SK-N-SH (cell line): Measurements from ENCODE around the gene EXOC4. TPM values are rescaled to one million over a fixed set of nuclear protein-coding genes. Genes with fewer than 3 reads are reported as not detected.

Experiments used
- CTCF ChIA-PET: fragments of 300-600, 350-600 bp; formaldehyde crosslinking; extraction: SDS; loops from one replicate; lab custom pipeline; 2021; lab: Yijun Ruan, JAX
- POLR2A ChIA-PET: fragments of 350-600 bp; sonication (Branson Sonifier 250); formaldehyde crosslinking; extraction: SDS; loops from one replicate; lab custom pipeline; 2020; ENCODE audit warnings: antibody characterized with exemption, inconsistent platforms; lab: Yijun Ruan, JAX
- DNase-seq: peaks from one replicate; pipeline ENCODE4 v3.0.0; 2012
- H2AFZ ChIP-seq: fragments of 200-600 bp; sonication (generic); 2 replicates; pipeline ENCODE4 v1.8.1; 2016; ENCODE audit warnings: antibody characterized with exemption, mild to moderate bottlenecking, low read depth
- H3F3A ChIP-seq: fragments of 200-600 bp; sonication (generic); replicated peaks from 2 replicates; pipeline ENCODE3; 2016; ENCODE audit warnings: antibody characterized with exemption, mild to moderate bottlenecking; ENCODE audit not compliant: insufficient read depth
- H3K27ac ChIP-seq, 2 experiments: fragments of 200-500 bp in 1 of 2; fragments of 200-600 bp in 1 of 2; sonication (Bioruptor generic) in 1 of 2; sonication (generic), shearing (Covaris generic) in 1 of 2; 2 replicates each; pipeline versions ENCODE4 v1.5.1 to v1.6.1; 2014 to 2016; ENCODE audit warnings: low read depth in 2 of 2, inconsistent platforms in 1 of 2, low read length in 1 of 2, mild to moderate bottlenecking in 1 of 2, mixed read lengths in 1 of 2
- H3K27me3 ChIP-seq: fragments of 200-600 bp; sonication (generic), shearing (Covaris generic); 2 replicates; pipeline ENCODE4 v1.6.1; 2016; ENCODE audit warnings: mixed run types; ENCODE audit not compliant: insufficient read depth
- H3K36me3 ChIP-seq, 2 experiments: fragments of 200-500 bp in 1 of 2; fragments of 200-600 bp in 1 of 2; sonication (Bioruptor generic) in 1 of 2; sonication (generic) in 1 of 2; replicated peaks in 1 of 2; 2 replicates each; pipeline versions ENCODE3 to v1.5.1; 2014 to 2016; ENCODE audit warnings: low read length in 1 of 2, mild to moderate bottlenecking in 1 of 2; ENCODE audit not compliant: insufficient read depth in 2 of 2, control insufficient read depth in 1 of 2
- H3K4me1 ChIP-seq, 2 experiments: fragments of 200-500 bp in 1 of 2; fragments of 200-600 bp in 1 of 2; sonication (Bioruptor generic) in 1 of 2; sonication (generic), shearing (Covaris generic) in 1 of 2; 2 replicates each; pipeline versions ENCODE4 v1.5.1 to v1.6.1; 2014 to 2016; ENCODE audit warnings: low read depth in 1 of 2, low read length in 1 of 2, mixed run types in 1 of 2; ENCODE audit not compliant: insufficient read depth in 2 of 2, control insufficient read depth in 1 of 2
- H3K4me2 ChIP-seq: fragments of 200-600 bp; sonication (generic), shearing (Covaris generic); 2 replicates; pipeline ENCODE4 v1.6.1; 2017; ENCODE audit warnings: mixed run types
- H3K4me3 ChIP-seq, 2 experiments: fragments of 200-500 bp in 1 of 2; fragments of 200-600 bp in 1 of 2; sonication (Bioruptor generic) in 1 of 2; sonication (generic), shearing (Covaris generic) in 1 of 2; 2 replicates each; pipeline versions ENCODE4 v1.5.1 to v1.8.1; 2014 to 2016; ENCODE audit warnings: low read depth in 2 of 2, inconsistent platforms in 1 of 2, low read length in 1 of 2, mild to moderate bottlenecking in 1 of 2, mixed read lengths in 1 of 2, moderate library complexity in 1 of 2
- H3K79me2 ChIP-seq: fragments of 200-600 bp; sonication (generic); 2 replicates; pipeline ENCODE4 v1.8.1; 2017; ENCODE audit warnings: mild to moderate bottlenecking; ENCODE audit not compliant: insufficient read depth
- H3K9ac ChIP-seq: fragments of 200-600 bp; sonication (generic); 2 replicates; pipeline ENCODE4 v1.6.1; 2017; ENCODE audit warnings: mixed run types
- H3K9me2 ChIP-seq: fragments of 200-600 bp; sonication (generic); 2 replicates; pipeline ENCODE4 v1.6.1; 2017; ENCODE audit warnings: mixed run types
- H3K9me3 ChIP-seq: fragments of 200-600 bp; sonication (generic); 2 replicates; pipeline ENCODE4 v1.6.1; 2017; ENCODE audit warnings: mixed run types, mild to moderate bottlenecking, moderate library complexity
- H4K20me1 ChIP-seq: fragments of 200-600 bp; sonication (generic); 2 replicates; pipeline ENCODE4 v1.6.1; 2017; ENCODE audit warnings: mild to moderate bottlenecking, mixed run types; ENCODE audit not compliant: insufficient read depth
- CTCF ChIP-seq: fragments of 200-600 bp; sonication (generic); IDR thresholded peaks from 2 replicates; pipeline ENCODE4 v1.6.1; 2017; ENCODE audit warnings: antibody characterized with exemption, mild to moderate bottlenecking, moderate library complexity
- EP300 ChIP-seq, 2 experiments: IDR thresholded peaks; 2 replicates each; pipeline versions ENCODE4 v1.4.0 to v1.6.1; 2012; ENCODE audit warnings: borderline replicate concordance in 1 of 2, low read depth in 1 of 2, low read length in 1 of 2
- FOXJ3 ChIP-seq: sonication (generic); formaldehyde crosslinking; IDR thresholded peaks from 2 replicates; pipeline ENCODE4 v1.5.1; 2020; ENCODE audit warnings: mild to moderate bottlenecking, missing genetic modification reagents
- JUND ChIP-seq: IDR thresholded peaks from 2 replicates; pipeline ENCODE4 v1.4.0; 2012
- PBX3 ChIP-seq: IDR thresholded peaks from 2 replicates; pipeline ENCODE4; 2012
- POLR2AphosphoS5 ChIP-seq: IDR thresholded peaks from 2 replicates; pipeline ENCODE4 v1.6.1; 2012; ENCODE audit warnings: low read depth, low read length
- RAD21 ChIP-seq: IDR thresholded peaks from 2 replicates; pipeline ENCODE4 v1.6.1; 2012; ENCODE audit warnings: mild to moderate bottlenecking, low read length
- RCOR1 ChIP-seq: fragments of 150-350 bp; IDR thresholded peaks from 2 replicates; pipeline ENCODE4 v1.6.1; 2017; ENCODE audit warnings: antibody characterized with exemption, low read length
- USF2 ChIP-seq: fragments of 150-350 bp; IDR thresholded peaks from 2 replicates; pipeline ENCODE4 v1.6.1; 2017; ENCODE audit warnings: antibody characterized with exemption, low read length, low read depth, borderline replicate concordance
- WGBS: methylation state at CpG from one replicate; pipeline ENCODE4 v1.1.6; 2017; ENCODE audit warnings: low lambda C conversion rate; 5-methylcytosine and 5-hydroxymethylcytosine counted together
- polyA plus RNA-seq, 3 experiments: library from polyadenylated mRNA; depleted of rRNA; stranded (reverse); fragments of >200 nt; gene quantifications; 2 replicates each; pipeline ENCODE4 v1.2.3, GENCODE V29; 2012

Gene EXOC4
- polyA plus RNA-seq, 1 of the 3 experiments (the other 2 are of a cell fraction) = 37.3 TPM

GRCh38 chr7:134098072-134098471, 845.2 kb downstream of the EXOC4 start:
- Histone ChIP-seq H2AFZ (no peak overlapping the region), H3K36me3 (no peaks in the 10 kb centered on the region), H3K9me2 (no peaks in the 10 kb centered on the region), H3K79me2 (no peaks in the 10 kb centered on the region), H3K4me1 (peaks cover 0 to 4% of the 10 kb centered on the region in 2 experiments; a peak in 1 of 4 replicates), H3K4me3 (no peak overlapping the region), H3K4me2 (no peak overlapping the region), H3K27me3 (no peaks in the 10 kb centered on the region), H3K27ac (no peak overlapping the region), H3K9ac (no peak overlapping the region), H3K9me3 (no peaks in the 10 kb centered on the region), H3F3A (no peaks in the 10 kb centered on the region), H4K20me1 (no peaks in the 10 kb centered on the region)
- ChIA-PET CTCF (interaction anchor here (1.6 to 1.7 kb wide), 2 partner anchors 14 to 43 kb away, joined by 3 to 6 read pairs; no protein-coding TSS in a partner anchor), POLR2A (no interaction called here)
- no peak for TF ChIP-seq FOXJ3 (CRISPR knock-in tag)
- no peak for TF ChIP-seq EP300 (IDR thresholded peaks at IDR 0.05; ENCODE audit: borderline replicate concordance in 1 of 2, low read depth in 1 of 2, low read length in 1 of 2)
- TF ChIP-seq POLR2AphosphoS5 = no peak
- no peak for TF ChIP-seq PBX3
- no peak for TF ChIP-seq RCOR1
- TF ChIP-seq CTCF = no peak
- no peak for TF ChIP-seq JUND
- no peak for TF ChIP-seq USF2
- 64% methylated on average over 4 of the region's 4 CpGs for WGBS
- DNase-seq = no peak

- ChIA-PET POLR2A (no interaction called here), CTCF (interaction anchor here (1.3 to 1.5 kb wide), 2 partner anchors 35 to 40 kb away, joined by 3 to 6 read pairs; no protein-coding TSS in a partner anchor)
- TF ChIP-seq RAD21 = no peak
- no peak for TF ChIP-seq FOXJ3 (CRISPR knock-in tag)
- peak; percentile 40; the same call in 1 of the 2 replicates for TF ChIP-seq RCOR1
- H3K4me3 ChIP-seq = no peak overlapping the region
- H3K4me1 ChIP-seq = peaks cover 0 to 4% of the 10 kb centered on the region in 2 experiments; a peak in 1 of 4 replicates
- no peaks in the 10 kb centered on the region for H3F3A ChIP-seq
- H3K4me2 ChIP-seq = no peak overlapping the region
- no peaks in the 10 kb centered on the region for H3K79me2 ChIP-seq
- H3K9me3 ChIP-seq = no peaks in the 10 kb centered on the region
- peak; percentile 25 for DNase-seq
- H3K27me3 ChIP-seq = no peaks in the 10 kb centered on the region
- no peak overlapping the region for H2AFZ ChIP-seq
- H3K36me3 ChIP-seq = no peaks in the 10 kb centered on the region
- H3K9me2 ChIP-seq = no peaks in the 10 kb centered on the region
- peak overlapping the region in 1 of 2 experiments; percentile 29; a peak in 2 of 4 replicates for H3K27ac ChIP-seq
- 38% methylated on average over 3 of the region's 3 CpGs for WGBS
- no peak overlapping the region for H3K9ac ChIP-seq
- H4K20me1 ChIP-seq = no peaks in the 10 kb centered on the region
Measured at GRCh38 chr7:134101716-134102115, 848.8 kb downstream of the EXOC4 start.
